ENCODE measurements around the gene TAF9B.
A peak's percentile ranks its signal among the peaks of the same experiment; 100 is the strongest.
"Not testable (repeated sequence)": the region's sequence is repeated elsewhere in the genome, so short reads cannot be mapped to it uniquely, and the experiment has no call there.

The TAF9B gene

DNA sequence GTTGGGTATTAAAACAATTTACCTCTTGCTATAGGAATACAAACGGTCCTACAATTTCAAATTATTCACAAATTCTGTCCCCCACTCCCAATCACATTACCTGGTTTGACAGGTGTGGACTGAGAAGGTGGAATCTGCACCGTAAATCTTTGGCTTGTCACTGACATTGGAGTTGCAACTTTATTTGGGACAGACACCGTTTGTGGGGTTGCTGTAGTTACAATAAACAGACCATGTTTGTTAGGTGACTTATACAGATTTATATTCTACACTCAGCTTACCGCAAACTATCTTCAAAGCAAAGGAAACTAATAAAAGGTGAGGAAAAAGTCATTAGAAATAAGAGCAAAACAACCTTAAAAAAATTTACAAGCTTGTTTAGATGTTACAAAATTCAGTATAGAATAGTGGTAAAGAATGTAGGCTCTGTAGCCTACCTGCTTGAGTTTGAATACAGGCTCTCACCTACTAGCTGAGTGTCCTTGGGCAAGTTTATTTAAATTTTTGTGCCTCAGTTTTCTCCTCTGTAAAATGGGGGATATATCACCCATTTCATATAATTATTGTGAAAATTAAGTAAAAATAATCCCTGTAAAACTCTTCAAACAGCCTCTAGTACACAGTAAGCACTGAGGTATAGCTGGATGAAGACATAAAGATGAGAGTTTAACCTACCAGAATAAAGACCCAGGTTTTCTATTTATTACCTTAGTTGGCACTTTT lies 6.1 kb downstream of the TAF9B start:
- Histone ChIP-seq H3K27ac (peak overlapping the region; percentile 38; the same call in 1 of the 2 replicates), H3K9ac (no peak overlapping the region)

DNA sequence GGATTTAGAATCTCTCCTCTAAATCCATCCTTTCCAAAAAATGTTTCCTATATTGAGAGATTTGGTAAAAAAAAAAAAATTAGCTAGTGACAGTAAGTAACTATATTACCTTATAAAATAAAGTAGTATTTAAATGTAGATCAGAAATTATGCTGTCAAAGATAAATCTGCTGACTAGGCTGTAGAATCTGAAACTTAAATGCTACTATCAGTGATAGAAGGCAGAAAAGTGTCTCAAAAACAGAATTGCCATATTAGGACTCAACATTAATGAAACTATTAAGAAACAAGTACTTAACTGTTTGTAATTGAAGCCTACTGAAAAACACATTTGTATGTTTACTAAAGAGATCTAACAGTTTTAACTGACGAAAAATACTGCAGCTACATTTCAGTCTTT lies 8.3 kb downstream of the TAF9B start:
- H3K79me2 ChIP-seq (ENCODE audit: insufficient read depth, low read depth), result no peaks in the 10 kb centered on the region
- H3K4me3 ChIP-seq (IDR thresholded peaks at IDR 0.05; ENCODE audit: insufficient read depth, low read depth, low read length), result no peak overlapping the region
- no peak overlapping the region for H3K9ac ChIP-seq
- H3K4me1 ChIP-seq (ENCODE audit: low read depth, poor library complexity, severe bottlenecking), result peaks cover 52% of the 10 kb centered on the region
- TF ChIP-seq, protein P1, sequence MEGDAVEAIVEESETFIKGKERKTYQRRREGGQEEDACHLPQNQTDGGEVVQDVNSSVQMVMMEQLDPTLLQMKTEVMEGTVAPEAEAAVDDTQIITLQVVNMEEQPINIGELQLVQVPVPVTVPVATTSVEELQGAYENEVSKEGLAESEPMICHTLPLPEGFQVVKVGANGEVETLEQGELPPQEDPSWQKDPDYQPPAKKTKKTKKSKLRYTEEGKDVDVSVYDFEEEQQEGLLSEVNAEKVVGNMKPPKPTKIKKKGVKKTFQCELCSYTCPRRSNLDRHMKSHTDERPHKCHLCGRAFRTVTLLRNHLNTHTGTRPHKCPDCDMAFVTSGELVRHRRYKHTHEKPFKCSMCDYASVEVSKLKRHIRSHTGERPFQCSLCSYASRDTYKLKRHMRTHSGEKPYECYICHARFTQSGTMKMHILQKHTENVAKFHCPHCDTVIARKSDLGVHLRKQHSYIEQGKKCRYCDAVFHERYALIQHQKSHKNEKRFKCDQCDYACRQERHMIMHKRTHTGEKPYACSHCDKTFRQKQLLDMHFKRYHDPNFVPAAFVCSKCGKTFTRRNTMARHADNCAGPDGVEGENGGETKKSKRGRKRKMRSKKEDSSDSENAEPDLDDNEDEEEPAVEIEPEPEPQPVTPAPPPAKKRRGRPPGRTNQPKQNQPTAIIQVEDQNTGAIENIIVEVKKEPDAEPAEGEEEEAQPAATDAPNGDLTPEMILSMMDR (conservative IDR thresholded peaks at IDR 0.05; ENCODE audit: low read depth, low read length), result no peak
- H3K36me3 ChIP-seq (ENCODE audit: insufficient read depth), result no peaks in the 10 kb centered on the region
- no peak overlapping the region for H2AFZ ChIP-seq (ENCODE audit: low read depth)
- H4K20me1 ChIP-seq (ENCODE audit: insufficient read depth), result no peaks in the 10 kb centered on the region
- no peak overlapping the region; the same call in 1 of the 2 replicates for H3K27ac ChIP-seq
- H3K27me3 ChIP-seq (ENCODE audit: insufficient read depth, low read depth), result no peaks in the 10 kb centered on the region
- H3K4me2 ChIP-seq, result peak overlapping the region; percentile 22

More for the DNA sequence above, 6.1 kb downstream of the TAF9B start:
- H3K79me2 ChIP-seq (ENCODE audit: insufficient read depth, low read depth), result no peaks in the 10 kb centered on the region
- no peak overlapping the region for H3K4me3 ChIP-seq (IDR thresholded peaks at IDR 0.05; ENCODE audit: insufficient read depth, low read depth, low read length)
- H2AFZ ChIP-seq (ENCODE audit: low read depth), result no peak overlapping the region
- H3K4me1 ChIP-seq (ENCODE audit: low read depth, poor library complexity, severe bottlenecking), result peaks cover 48% of the 10 kb centered on the region
- no peaks in the 10 kb centered on the region for H3K36me3 ChIP-seq (ENCODE audit: insufficient read depth)
- TF ChIP-seq, protein P1 (conservative IDR thresholded peaks at IDR 0.05; ENCODE audit: low read depth, low read length), result no peak
- H4K20me1 ChIP-seq (ENCODE audit: insufficient read depth), result no peaks in the 10 kb centered on the region
- H3K27me3 ChIP-seq (ENCODE audit: insufficient read depth, low read depth), result no peaks in the 10 kb centered on the region
- H3K4me2 ChIP-seq, result peak overlapping the region; percentile 78

DNA sequence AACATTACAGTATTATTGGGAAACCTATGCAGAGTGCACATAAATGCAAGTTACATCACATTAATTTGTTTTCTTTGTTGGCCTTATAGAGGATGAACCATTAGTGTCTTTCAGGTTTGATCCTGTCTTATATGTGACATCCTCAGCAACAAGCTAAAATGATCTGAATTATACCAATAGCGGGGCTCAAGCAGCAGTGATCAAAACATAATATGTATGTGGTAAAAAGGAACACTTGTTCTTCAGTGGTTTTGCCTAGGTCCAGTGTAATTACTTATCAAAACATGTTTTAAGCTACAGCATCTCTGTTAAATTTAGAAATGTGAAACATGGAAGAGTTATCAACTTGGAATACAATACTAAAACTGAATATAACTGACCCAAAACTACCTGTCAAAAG lies 9.1 kb downstream of the TAF9B start:
- Histone ChIP-seq H3K79me2 (ENCODE audit: insufficient read depth, low read depth) (no peaks in the 10 kb centered on the region), H3K4me3 (IDR thresholded peaks at IDR 0.05; ENCODE audit: insufficient read depth, low read depth, low read length) (no peak overlapping the region), H4K20me1 (ENCODE audit: insufficient read depth) (no peaks in the 10 kb centered on the region), H2AFZ (ENCODE audit: low read depth) (no peak overlapping the region), H3K27me3 (ENCODE audit: insufficient read depth, low read depth) (no peaks in the 10 kb centered on the region), H3K4me2 (peak overlapping the region; percentile 22; the same call in 1 of the 2 replicates), H3K4me1 (ENCODE audit: low read depth, poor library complexity, severe bottlenecking) (peaks cover 52% of the 10 kb centered on the region), H3K27ac (no peak overlapping the region; the same call in 1 of the 2 replicates), H3K9ac (no peak overlapping the region), H3K36me3 (ENCODE audit: insufficient read depth) (no peaks in the 10 kb centered on the region)
- TF ChIP-seq, protein P1 (conservative IDR thresholded peaks at IDR 0.05; ENCODE audit: low read depth, low read length), result no peak

DNA sequence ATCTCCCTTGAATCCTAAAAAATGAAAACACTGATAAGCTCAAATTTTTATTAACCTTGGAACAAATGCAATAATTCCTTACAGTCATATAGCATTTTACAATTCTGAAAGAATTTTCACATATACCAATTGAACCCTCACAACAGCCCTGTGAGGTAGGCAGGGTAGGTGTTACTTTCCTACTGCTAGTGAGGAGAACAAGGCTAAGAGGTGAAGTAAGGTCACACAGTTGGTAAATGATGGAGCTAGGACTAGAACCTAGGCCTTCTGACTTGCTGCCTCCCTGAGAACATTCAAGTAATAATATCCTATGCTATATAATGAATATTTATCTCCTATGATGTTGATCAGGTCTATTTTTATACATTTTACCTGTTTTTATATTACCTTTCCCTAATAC lies 9.7 kb downstream of the TAF9B start:
- H4K20me1 ChIP-seq (ENCODE audit: insufficient read depth), result no peaks in the 10 kb centered on the region
- no peak overlapping the region for H2AFZ ChIP-seq (ENCODE audit: low read depth)
- no peaks in the 10 kb centered on the region for H3K79me2 ChIP-seq (ENCODE audit: insufficient read depth, low read depth)
- H3K4me2 ChIP-seq, result no peak overlapping the region
- peaks cover 52% of the 10 kb centered on the region for H3K4me1 ChIP-seq (ENCODE audit: low read depth, poor library complexity, severe bottlenecking)
- no peak overlapping the region for H3K4me3 ChIP-seq (IDR thresholded peaks at IDR 0.05; ENCODE audit: insufficient read depth, low read depth, low read length)
- no peak overlapping the region for H3K9ac ChIP-seq
- H3K27ac ChIP-seq, result no peak overlapping the region
- TF ChIP-seq, protein P1 (conservative IDR thresholded peaks at IDR 0.05; ENCODE audit: low read depth, low read length), result no peak
- H3K36me3 ChIP-seq (ENCODE audit: insufficient read depth), result no peaks in the 10 kb centered on the region
- no peaks in the 10 kb centered on the region for H3K27me3 ChIP-seq (ENCODE audit: insufficient read depth, low read depth)

DNA sequence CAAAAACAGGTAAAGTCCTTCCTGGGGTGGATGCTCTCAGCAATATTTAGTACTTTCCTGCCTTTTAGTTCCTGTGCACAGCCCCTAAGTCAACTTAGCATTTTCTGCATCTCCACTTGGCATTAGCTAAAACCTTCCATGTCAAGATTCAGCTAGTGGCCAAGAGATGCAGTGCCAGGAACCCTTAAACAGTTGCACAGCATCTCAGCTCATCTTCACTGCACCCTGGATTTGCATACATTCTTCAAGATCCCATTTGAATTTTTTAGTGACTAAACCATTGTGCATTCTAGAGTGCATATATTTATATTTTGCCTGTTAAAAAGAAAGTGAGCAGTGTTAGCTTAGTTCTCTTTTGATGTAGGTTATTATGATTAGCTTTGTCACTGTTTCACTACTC lies 13.7 kb downstream of the TAF9B start:
- H4K20me1 ChIP-seq (ENCODE audit: insufficient read depth); H3K79me2 ChIP-seq (ENCODE audit: insufficient read depth, low read depth); H2AFZ ChIP-seq (ENCODE audit: low read depth); H3K4me2 ChIP-seq; H3K9ac ChIP-seq; H3K4me3 ChIP-seq (IDR thresholded peaks at IDR 0.05; ENCODE audit: insufficient read depth, low read depth, low read length); H3K36me3 ChIP-seq (ENCODE audit: insufficient read depth); H3K27ac ChIP-seq; H3K27me3 ChIP-seq (ENCODE audit: insufficient read depth, low read depth): not testable (repeated sequence)
- H3K4me1 ChIP-seq (ENCODE audit: low read depth, poor library complexity, severe bottlenecking), result peaks cover 40% of the 10 kb centered on the region

Data from KMS-11 (cell line).